HG02943 (cell line): ENCODE data around the gene ANXA4.

Source experiments
- ATAC-seq: cut with Tn5 transposase; IDR thresholded peaks from one replicate; pipeline ENCODE4 v1.9.1; 2021; ENCODE audit warnings: mild to moderate bottlenecking, low read depth, moderate library complexity; ENCODE audit not compliant: unreplicated experiment

Gene ANXA4

GRCh38 chr2:69833752-69834151, 91.8 kb downstream of the ANXA4 start:
- no peak for ATAC-seq

- no peak for ATAC-seq
These were observed 93.7 kb downstream of the ANXA4 start for GRCh38 chr2:69835666-69836065.

- ATAC-seq: no peak
These were observed 94.4 kb downstream of the ANXA4 start for GRCh38 chr2:69836316-69836715.

- ATAC-seq: no peak
These were observed 95.6 kb downstream of the ANXA4 start for GRCh38 chr2:69837533-69837932.

- ATAC-seq: no peak
These were observed 102.1 kb downstream of the ANXA4 start for GRCh38 chr2:69843993-69844392.

- ATAC-seq: no peak
These were observed 102.6 kb downstream of the ANXA4 start for GRCh38 chr2:69844560-69844959.

GRCh38 chr2:69846182-69847067, 104.5 kb downstream of the ANXA4 start:
- no peak for ATAC-seq

GRCh38 chr2:69847068-69847828, 105.3 kb downstream of the ANXA4 start:
- no peak for ATAC-seq

GRCh38 chr2:69848186-69848790, 106.4 kb downstream of the ANXA4 start:
- no peak for ATAC-seq

GRCh38 chr2:69858261-69858660, 116.3 kb downstream of the ANXA4 start:
- no peak for ATAC-seq

GRCh38 chr2:69863298-69863697, 121.4 kb downstream of the ANXA4 start:
- no peak for ATAC-seq
